Measurements from ENCODE around the gene RSPO4.

DNA sequence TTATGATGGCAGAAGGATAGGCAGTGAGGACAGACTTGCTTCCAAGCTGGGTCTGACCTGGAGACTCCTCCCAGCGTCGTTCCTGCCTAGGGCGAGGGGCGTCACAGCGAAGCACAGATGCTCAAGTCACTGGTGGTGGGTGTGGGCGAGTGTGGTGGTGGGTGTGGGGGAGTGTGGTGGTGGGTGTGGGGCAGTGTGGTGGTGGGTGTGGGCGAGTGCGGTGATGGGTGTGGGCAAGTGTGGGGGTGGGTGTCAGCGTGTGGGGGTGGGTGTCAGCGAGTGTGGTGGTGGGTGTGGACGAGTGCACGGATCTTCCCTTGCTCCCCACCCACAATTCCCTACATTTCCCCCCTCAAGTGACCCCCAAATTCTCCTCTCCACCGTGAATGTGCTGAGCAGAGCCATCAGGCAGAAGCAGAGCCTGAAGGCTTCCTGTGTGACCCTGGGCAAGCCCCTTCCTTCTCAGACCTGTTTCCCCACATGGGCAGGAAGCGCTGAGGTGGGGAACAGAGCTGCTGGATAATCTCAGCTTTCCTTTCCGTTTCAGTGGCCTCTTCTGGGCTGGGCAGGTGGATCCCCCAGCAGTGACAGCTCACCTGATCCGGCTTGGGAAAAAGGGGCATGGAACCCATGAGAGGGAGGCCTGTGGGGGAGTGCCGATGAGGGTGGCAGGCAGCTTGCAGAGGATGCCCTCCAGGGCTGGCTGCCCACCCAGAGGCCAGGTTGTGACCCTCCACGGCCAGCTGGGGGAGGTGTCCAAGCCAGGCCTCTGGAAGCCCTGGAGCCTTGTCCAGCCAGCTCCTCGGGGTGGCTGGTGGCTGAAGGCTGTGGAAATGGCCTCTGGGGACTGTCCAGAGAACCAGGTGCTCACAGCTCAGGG lies 42.9 kb downstream of the RSPO4 start:
- TF ChIP-seq POLR2AphosphoS5 (IDR thresholded peaks at IDR 0.05) (no peak), POLR2A (IDR thresholded peaks at IDR 0.05) (no peak)
- TF ChIP-seq, protein P1, sequence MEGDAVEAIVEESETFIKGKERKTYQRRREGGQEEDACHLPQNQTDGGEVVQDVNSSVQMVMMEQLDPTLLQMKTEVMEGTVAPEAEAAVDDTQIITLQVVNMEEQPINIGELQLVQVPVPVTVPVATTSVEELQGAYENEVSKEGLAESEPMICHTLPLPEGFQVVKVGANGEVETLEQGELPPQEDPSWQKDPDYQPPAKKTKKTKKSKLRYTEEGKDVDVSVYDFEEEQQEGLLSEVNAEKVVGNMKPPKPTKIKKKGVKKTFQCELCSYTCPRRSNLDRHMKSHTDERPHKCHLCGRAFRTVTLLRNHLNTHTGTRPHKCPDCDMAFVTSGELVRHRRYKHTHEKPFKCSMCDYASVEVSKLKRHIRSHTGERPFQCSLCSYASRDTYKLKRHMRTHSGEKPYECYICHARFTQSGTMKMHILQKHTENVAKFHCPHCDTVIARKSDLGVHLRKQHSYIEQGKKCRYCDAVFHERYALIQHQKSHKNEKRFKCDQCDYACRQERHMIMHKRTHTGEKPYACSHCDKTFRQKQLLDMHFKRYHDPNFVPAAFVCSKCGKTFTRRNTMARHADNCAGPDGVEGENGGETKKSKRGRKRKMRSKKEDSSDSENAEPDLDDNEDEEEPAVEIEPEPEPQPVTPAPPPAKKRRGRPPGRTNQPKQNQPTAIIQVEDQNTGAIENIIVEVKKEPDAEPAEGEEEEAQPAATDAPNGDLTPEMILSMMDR (IDR thresholded peaks at IDR 0.05), result no peak
